Ascending aorta (tissue), 2 donors: ENCODE results near the gene IL18. TPM values are rescaled to one million over a fixed set of nuclear protein-coding genes. Genes with fewer than 3 reads are reported as not detected.
A peak's percentile ranks its signal among the peaks of the same experiment; 100 is the strongest.
"Not testable (repeated sequence)": the region's sequence is repeated elsewhere in the genome, so short reads cannot be mapped to it uniquely, and the experiment has no call there.

Experiments used
- DNase-seq, 2 donors: peaks; one replicate each; pipeline ENCODE4 v3.0.0-alpha.2; 2019; ENCODE audit warnings: low spot score in 2 of 2
- H3K27ac ChIP-seq, 2 donors: fragments of 200-600 bp; sonication (generic); one replicate each; pipeline ENCODE4 v1.5.1; 2016 to 2017; ENCODE audit warnings: mild to moderate bottlenecking in 1 of 2
- H3K27me3 ChIP-seq: fragments of 200-600 bp; sonication (generic); one replicate; pipeline ENCODE4 v1.5.1; 2017
- H3K36me3 ChIP-seq, 2 donors: fragments of 200-600 bp; sonication (generic); one replicate each; pipeline ENCODE4 v1.5.1; 2016
- H3K4me1 ChIP-seq, 2 donors: fragments of 200-600 bp; sonication (generic); one replicate each; pipeline ENCODE4 v1.5.1; 2016 to 2017; ENCODE audit warnings: mild to moderate bottlenecking in 1 of 2
- H3K4me3 ChIP-seq, 2 donors: fragments of 200-600 bp; sonication (generic); one replicate each; pipeline ENCODE4 v1.5.1; 2016 to 2017; ENCODE audit warnings: mild to moderate bottlenecking in 1 of 2
- H3K9me3 ChIP-seq, 2 donors: fragments of 200-600 bp; sonication (generic); one replicate each; pipeline ENCODE4 v1.5.1; 2016
- CTCF ChIP-seq, 3 experiments: fragments of 200-600 bp in 2 of 3; fragments of 450-650 bp in 1 of 3; sonication (generic) in 2 of 3; IDR thresholded peaks; one replicate each; pipeline ENCODE4 v1.5.1; 2016 to 2019; ENCODE audit warnings: antibody characterized with exemption in 3 of 3, mild to moderate bottlenecking in 1 of 3, moderate library complexity in 1 of 3
- intact Hi-C: fragments of 100-400 bp; cut with DNase I; formaldehyde crosslinking; loops from one replicate; pipeline ENCODE4 v1.15.1; 2023
- total RNA-seq: library from RNA; depleted of rRNA; stranded (reverse); fragments of >200 nt; gene quantifications from one replicate; pipeline ENCODE4 v1.1.0, GENCODE V29; 2016

IL18 gene
- total RNA-seq, 1 donor from 2014 or later: 9.0 TPM

GRCh38 chr11:112167145-112167544 is 3.3 kb upstream of the IL18 start, which contains the start of gene TEX12:
Gene TEX12, plus strand, starts transcription at chr11:112167372. Its CDS starts 1,897 bp downstream, at chr11:112169269.
- H3K27ac ChIP-seq: no peak within 1 kb of the TSS
- intact Hi-C loops: no loop called here

GRCh38 chr11:112166562-112166961 is 2.7 kb upstream of the IL18 start:
- no peak for TF ChIP-seq CTCF (IDR thresholded peaks at IDR 0.05)
- intact Hi-C loops: no loop called here
- no peak overlapping the region for H3K4me3 ChIP-seq
- DNase-seq: no peak
- H3K4me1 ChIP-seq: no peaks in the 10 kb centered on the region
- no peaks in the 10 kb centered on the region for H3K36me3 ChIP-seq
- no peaks in the 10 kb centered on the region for H3K9me3 ChIP-seq
- no peaks in the 10 kb centered on the region for H3K27me3 ChIP-seq
- H3K27ac ChIP-seq: no peak overlapping the region

More at GRCh38 chr11:112167145-112167544, 3.3 kb upstream of the IL18 start, which contains the start of gene TEX12:
- H3K4me3 ChIP-seq: no peak within 1 kb of the TSS
- H3K4me1 ChIP-seq: no peaks in the 10 kb centered on the region
- no peaks in the 10 kb centered on the region for H3K27me3 ChIP-seq
- H3K36me3 ChIP-seq: no peaks in the 10 kb centered on the region
- H3K9me3 ChIP-seq: no peaks in the 10 kb centered on the region
- no peak for DNase-seq
- TF ChIP-seq CTCF (IDR thresholded peaks at IDR 0.05): no peak

- intact Hi-C loops: no loop called here
- Histone ChIP-seq H3K4me3 (no peak overlapping the region), H3K27ac (no peak overlapping the region), H3K4me1 (no peaks in the 10 kb centered on the region), H3K36me3 (no peaks in the 10 kb centered on the region), H3K27me3 (no peaks in the 10 kb centered on the region), H3K9me3 (no peaks in the 10 kb centered on the region)
- no peak for TF ChIP-seq CTCF (IDR thresholded peaks at IDR 0.05)
- no peak for DNase-seq
Measured at GRCh38 chr11:112165049-112165448, 1.2 kb upstream of the IL18 start.

GRCh38 chr11:112162761-112163546 is 940 bp downstream of the IL18 start:
- Histone ChIP-seq H3K4me3 (peak overlapping the region; percentile 15 to 49), H3K27ac (no peak overlapping the region), H3K36me3 (no peaks in the 10 kb centered on the region), H3K27me3 (no peaks in the 10 kb centered on the region), H3K4me1 (no peaks in the 10 kb centered on the region), H3K9me3 (no peaks in the 10 kb centered on the region)
- intact Hi-C loops: no loop called here
- TF ChIP-seq CTCF (IDR thresholded peaks at IDR 0.05): no peak
- no peak for DNase-seq

GRCh38 chr11:112162200-112162599 is 1.7 kb downstream of the IL18 start:
- H3K9me3 ChIP-seq, intact Hi-C loops, H3K27ac ChIP-seq: not testable (repeated sequence)

GRCh38 chr11:112161012-112161411 is 2.9 kb downstream of the IL18 start:
- no peak for DNase-seq
- H3K4me3 ChIP-seq: peak overlapping the region in 1 of 2 donors; percentile 28
- H3K9me3 ChIP-seq: no peaks in the 10 kb centered on the region
- H3K4me1 ChIP-seq: peaks cover 0 to 10% of the 10 kb centered on the region in 2 donors
- no peaks in the 10 kb centered on the region for H3K36me3 ChIP-seq
- intact Hi-C loops: no loop called here
- H3K27me3 ChIP-seq: no peaks in the 10 kb centered on the region
- TF ChIP-seq CTCF (IDR thresholded peaks at IDR 0.05): no peak
- no peak overlapping the region for H3K27ac ChIP-seq

More at GRCh38 chr11:112162200-112162599, 1.7 kb downstream of the IL18 start:
- not testable (repeated sequence) for H3K36me3 ChIP-seq, H3K27me3 ChIP-seq, H3K4me3 ChIP-seq, H3K4me1 ChIP-seq, DNase-seq
